Natural killer cell (primary cell): ENCODE measurements around the gene CDK16. TPM values are rescaled to one million over a fixed set of nuclear protein-coding genes. Genes with fewer than 3 reads are reported as not detected.

Source experiments
- ATAC-seq, 3 donors: fragments of 150-1000 bp in 2 of 3; fragments of 200-7000 bp in 1 of 3; cut with Tn5 transposase; 1 replicate in 1 of 3; 2 replicates in 2 of 3; pipeline ENCODE4 v1.10.0; 2021; ENCODE audit warnings: mild to moderate bottlenecking in 2 of 3, moderate library complexity in 2 of 3
- DNase-seq, 2 donors: peaks; one replicate each; pipeline versions ENCODE4 v3.0.0 to v3.0.0-alpha.2; 2013 to 2021; ENCODE audit warnings: mixed read lengths in 1 of 2
- H3K27ac ChIP-seq: one replicate; pipeline ENCODE4 v1.5.1; 2013; ENCODE audit warnings: mild to moderate bottlenecking, low read length
- H3K27me3 ChIP-seq: one replicate; pipeline ENCODE4 v1.6.1; 2013; ENCODE audit warnings: low read length; ENCODE audit not compliant: control insufficient read depth, insufficient read depth
- H3K36me3 ChIP-seq: one replicate; pipeline ENCODE4 v1.6.1; 2013; ENCODE audit warnings: low read length; ENCODE audit not compliant: control insufficient read depth, insufficient read depth
- H3K4me1 ChIP-seq: one replicate; pipeline ENCODE4 v1.6.1; 2013; ENCODE audit warnings: low read length; ENCODE audit not compliant: control insufficient read depth, insufficient read depth
- H3K4me3 ChIP-seq: one replicate; pipeline ENCODE4 v1.5.1; 2013; ENCODE audit warnings: low read length
- H3K9me3 ChIP-seq: one replicate; pipeline ENCODE4 v1.6.1; 2013; ENCODE audit warnings: low read length; ENCODE audit not compliant: control insufficient read depth, insufficient read depth
- H3K27ac Mint-ChIP-seq, 2 donors: one replicate each; pipeline ENCODE4 v1.8.0; 2022; ENCODE audit warnings: mild to moderate bottlenecking in 2 of 2, mixed read lengths in 2 of 2, moderate library complexity in 1 of 2
- H3K27me3 Mint-ChIP-seq, 2 donors: one replicate each; pipeline ENCODE4 v1.8.0; 2022; ENCODE audit warnings: low read depth in 2 of 2, mixed read lengths in 2 of 2
- H3K36me3 Mint-ChIP-seq: one replicate; pipeline ENCODE4 v1.8.0; 2022; ENCODE audit warnings: mixed read lengths
- H3K4me1 Mint-ChIP-seq, 2 donors: one replicate each; pipeline ENCODE4 v1.8.0; 2022; ENCODE audit warnings: mixed read lengths in 2 of 2
- H3K4me3 Mint-ChIP-seq: one replicate; pipeline ENCODE4 v1.8.0; 2022; ENCODE audit warnings: mild to moderate bottlenecking, moderate library complexity, mixed read lengths
- H3K9me3 Mint-ChIP-seq, 2 donors: one replicate each; pipeline ENCODE4 v1.8.0; 2022; ENCODE audit warnings: mixed read lengths in 2 of 2
- WGBS: methylation state at CpG from one replicate; pipeline ENCODE4 v1.1.7; 2013; ENCODE audit warnings: missing lambda C conversion rate; ENCODE audit not compliant: insufficient coverage; 5-methylcytosine and 5-hydroxymethylcytosine counted together
- intact Hi-C: fragments of 100-400 bp; cut with micrococcal nuclease; formaldehyde crosslinking; loops from one replicate; pipeline ENCODE4 v1.14.2; 2022
- total RNA-seq, 4 donors: library from RNA; stranded (reverse); fragments of 120-200 nt in 1 of 4; gene quantifications; one replicate each; pipeline versions ENCODE4 v1.2.3 to v1.2.4, GENCODE V29; 2013 to 2022
- TF ChIP-seq, protein P1 (sequence below): fragments of 200-600 bp; IDR thresholded peaks from one replicate; pipeline ENCODE4 v1.8.0; 2022; ENCODE audit warnings: antibody characterized with exemption

Gene CDK16
- total RNA-seq, 3 donors from 2014 or later (not counting 1 experiment from before 2014, with no cell fraction given): 112 to 140 (median 126) TPM

DNA sequence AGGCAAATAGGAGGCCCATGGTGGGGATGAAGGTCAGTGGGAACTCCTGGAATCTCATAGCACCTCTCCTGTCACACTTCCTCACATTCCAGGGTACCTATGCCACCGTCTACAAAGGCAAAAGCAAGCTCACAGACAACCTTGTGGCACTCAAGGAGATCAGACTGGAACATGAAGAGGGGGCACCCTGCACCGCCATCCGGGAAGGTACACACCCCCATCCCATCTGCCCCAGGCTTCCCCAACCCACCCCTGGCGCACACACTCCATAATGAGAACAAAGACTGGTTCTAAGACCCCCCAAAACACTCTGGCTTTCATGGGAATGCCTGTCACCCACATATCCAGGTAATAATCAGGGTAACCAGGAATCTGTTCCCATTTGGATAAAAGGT lies 6.4 kb downstream of the CDK16 start:
- Mint-ChIP-seq H3K36me3 (no peaks in the 10 kb centered on the region), H3K9me3 (no peaks in the 10 kb centered on the region), H3K4me1 (peaks cover 13 to 24% of the 10 kb centered on the region in 2 donors), H3K4me3 (no peak overlapping the region), H3K27me3 (no peaks in the 10 kb centered on the region), H3K27ac (no peak overlapping the region)
- H3K27ac ChIP-seq: no peak overlapping the region
- H3K27me3 ChIP-seq: no peaks in the 10 kb centered on the region
- TF ChIP-seq, protein P1, sequence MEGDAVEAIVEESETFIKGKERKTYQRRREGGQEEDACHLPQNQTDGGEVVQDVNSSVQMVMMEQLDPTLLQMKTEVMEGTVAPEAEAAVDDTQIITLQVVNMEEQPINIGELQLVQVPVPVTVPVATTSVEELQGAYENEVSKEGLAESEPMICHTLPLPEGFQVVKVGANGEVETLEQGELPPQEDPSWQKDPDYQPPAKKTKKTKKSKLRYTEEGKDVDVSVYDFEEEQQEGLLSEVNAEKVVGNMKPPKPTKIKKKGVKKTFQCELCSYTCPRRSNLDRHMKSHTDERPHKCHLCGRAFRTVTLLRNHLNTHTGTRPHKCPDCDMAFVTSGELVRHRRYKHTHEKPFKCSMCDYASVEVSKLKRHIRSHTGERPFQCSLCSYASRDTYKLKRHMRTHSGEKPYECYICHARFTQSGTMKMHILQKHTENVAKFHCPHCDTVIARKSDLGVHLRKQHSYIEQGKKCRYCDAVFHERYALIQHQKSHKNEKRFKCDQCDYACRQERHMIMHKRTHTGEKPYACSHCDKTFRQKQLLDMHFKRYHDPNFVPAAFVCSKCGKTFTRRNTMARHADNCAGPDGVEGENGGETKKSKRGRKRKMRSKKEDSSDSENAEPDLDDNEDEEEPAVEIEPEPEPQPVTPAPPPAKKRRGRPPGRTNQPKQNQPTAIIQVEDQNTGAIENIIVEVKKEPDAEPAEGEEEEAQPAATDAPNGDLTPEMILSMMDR: no peak
- no peak for DNase-seq
- peaks cover 50% of the 10 kb centered on the region for H3K36me3 ChIP-seq
- no peak overlapping the region for H3K4me3 ChIP-seq
- intact Hi-C loops: no loop called here
- H3K4me1 ChIP-seq: peaks cover 10% of the 10 kb centered on the region
- no peaks in the 10 kb centered on the region for H3K9me3 ChIP-seq
- no peak for ATAC-seq
- WGBS: 91% methylated on average over 4 of the region's 4 CpGs

DNA sequence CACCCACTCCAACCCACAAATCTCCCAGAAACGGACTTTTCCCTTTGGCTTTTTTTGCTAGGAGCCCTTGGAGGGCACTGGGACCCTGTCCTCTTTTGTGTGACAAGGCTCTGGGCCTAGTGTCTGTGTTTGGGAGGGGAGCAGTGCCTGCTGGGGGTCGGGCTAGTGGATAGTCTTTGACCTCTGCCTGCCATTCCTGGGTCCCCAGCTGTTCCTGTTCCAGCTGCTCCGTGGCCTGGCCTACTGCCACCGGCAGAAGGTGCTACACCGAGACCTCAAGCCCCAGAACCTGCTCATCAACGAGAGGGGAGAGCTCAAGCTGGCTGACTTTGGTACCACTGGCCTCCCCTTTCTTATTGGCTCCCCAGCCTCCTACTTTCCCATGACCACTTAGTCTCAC lies 7.6 kb downstream of the CDK16 start:
- Mint-ChIP-seq H3K27me3 (no peaks in the 10 kb centered on the region), H3K4me1 (peaks cover 5 to 15% of the 10 kb centered on the region in 2 donors), H3K9me3 (no peaks in the 10 kb centered on the region), H3K27ac (peak overlapping the region in 1 of 2 donors; percentile 63), H3K4me3 (no peak overlapping the region), H3K36me3 (no peaks in the 10 kb centered on the region)
- DNase-seq: no peak
- no peak overlapping the region for H3K4me3 ChIP-seq
- no peak overlapping the region for H3K27ac ChIP-seq
- 90% methylated on average over 4 of the region's 6 CpGs for WGBS
- ATAC-seq: no peak
- intact Hi-C loops: no loop called here
- H3K9me3 ChIP-seq: no peaks in the 10 kb centered on the region
- no peaks in the 10 kb centered on the region for H3K27me3 ChIP-seq
- TF ChIP-seq, protein P1: no peak
- no peaks in the 10 kb centered on the region for H3K4me1 ChIP-seq
- H3K36me3 ChIP-seq: peaks cover 50% of the 10 kb centered on the region

DNA sequence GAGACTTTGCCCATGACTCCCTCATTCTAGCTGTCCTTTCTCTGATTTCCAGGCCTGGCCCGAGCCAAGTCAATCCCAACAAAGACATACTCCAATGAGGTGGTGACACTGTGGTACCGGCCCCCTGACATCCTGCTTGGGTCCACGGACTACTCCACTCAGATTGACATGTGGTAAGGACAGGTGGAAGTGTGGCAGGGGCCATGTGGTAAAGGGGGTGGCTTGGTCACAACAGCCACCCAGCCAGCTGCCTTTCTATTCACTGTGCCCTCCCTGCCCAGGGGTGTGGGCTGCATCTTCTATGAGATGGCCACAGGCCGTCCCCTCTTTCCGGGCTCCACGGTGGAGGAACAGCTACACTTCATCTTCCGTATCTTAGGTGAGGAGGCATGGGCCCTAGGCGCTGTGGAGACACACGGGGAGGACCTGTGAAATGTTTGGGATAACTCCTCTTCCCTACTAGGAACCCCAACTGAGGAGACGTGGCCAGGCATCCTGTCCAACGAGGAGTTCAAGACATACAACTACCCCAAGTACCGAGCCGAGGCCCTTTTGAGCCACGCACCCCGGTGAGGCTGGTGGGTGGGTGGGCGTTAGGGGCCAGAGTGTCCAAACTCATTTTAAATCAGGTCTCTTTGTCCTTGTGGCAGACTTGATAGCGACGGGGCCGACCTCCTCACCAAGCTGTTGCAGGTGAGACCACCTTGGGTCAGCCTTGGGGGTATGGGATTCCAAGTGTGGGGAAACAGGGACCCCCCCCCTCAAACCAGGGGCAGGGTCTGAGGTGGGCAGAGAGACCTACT lies 8.3 kb downstream of the CDK16 start:
- H3K9me3 ChIP-seq: no peaks in the 10 kb centered on the region
- intact Hi-C loops: no loop called here
- Mint-ChIP-seq H3K9me3 (no peaks in the 10 kb centered on the region), H3K4me1 (peaks cover 6 to 13% of the 10 kb centered on the region in 2 donors), H3K27ac (peak overlapping the region in 1 of 2 donors; percentile 63), H3K36me3 (no peaks in the 10 kb centered on the region), H3K4me3 (no peak overlapping the region), H3K27me3 (no peaks in the 10 kb centered on the region)
- TF ChIP-seq, protein P1: no peak
- no peak for ATAC-seq
- no peaks in the 10 kb centered on the region for H3K27me3 ChIP-seq
- WGBS: 96% methylated on average over 7 of the region's 19 CpGs
- no peaks in the 10 kb centered on the region for H3K4me1 ChIP-seq
- no peak overlapping the region for H3K4me3 ChIP-seq
- DNase-seq: no peak
- peaks cover 50% of the 10 kb centered on the region for H3K36me3 ChIP-seq
- H3K27ac ChIP-seq: no peak overlapping the region

DNA sequence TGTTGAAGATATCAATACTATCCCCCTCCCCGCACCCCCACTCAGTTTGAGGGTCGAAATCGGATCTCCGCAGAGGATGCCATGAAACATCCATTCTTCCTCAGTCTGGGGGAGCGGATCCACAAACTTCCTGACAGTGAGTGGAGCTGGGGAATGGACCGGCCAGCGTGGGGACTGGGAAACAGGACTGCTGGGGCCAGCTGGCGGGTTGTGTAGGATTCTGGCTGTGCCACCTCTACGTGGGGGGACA lies 8.8 kb downstream of the CDK16 start:
- H3K27ac Mint-ChIP-seq: no peak overlapping the region
- no peaks in the 10 kb centered on the region for H3K9me3 ChIP-seq
- H3K4me3 Mint-ChIP-seq: no peak overlapping the region
- 97% methylated on average over 6 of the region's 9 CpGs for WGBS
- no peak overlapping the region for H3K4me3 ChIP-seq
- no peak for ATAC-seq
- H3K27me3 Mint-ChIP-seq: no peaks in the 10 kb centered on the region
- no peak for DNase-seq
- peaks cover 50% of the 10 kb centered on the region for H3K36me3 ChIP-seq
- H3K9me3 Mint-ChIP-seq: no peaks in the 10 kb centered on the region
- H3K36me3 Mint-ChIP-seq: no peaks in the 10 kb centered on the region
- H3K27ac ChIP-seq: no peak overlapping the region
- TF ChIP-seq, protein P1: no peak
- H3K4me1 ChIP-seq: peaks cover 2% of the 10 kb centered on the region
- H3K4me1 Mint-ChIP-seq: peaks cover 4 to 9% of the 10 kb centered on the region in 2 donors
- intact Hi-C loops: no loop called here
- no peaks in the 10 kb centered on the region for H3K27me3 ChIP-seq
